HG02623 (cell line): ENCODE measurements around the gene C1orf105.

Experiments used
- ATAC-seq: cut with Tn5 transposase; IDR thresholded peaks from one replicate; pipeline ENCODE4 v1.9.1; 2021; ENCODE audit warnings: moderate library complexity; ENCODE audit not compliant: unreplicated experiment

Gene C1orf105

GRCh38 chr1:172456344-172456769 is 35.9 kb downstream of the C1orf105 start:
- ATAC-seq: no peak

GRCh38 chr1:172457479-172458130 is 37.1 kb downstream of the C1orf105 start:
- ATAC-seq: no peak

- ATAC-seq: no peak
These were observed 39.7 kb downstream of the C1orf105 start for GRCh38 chr1:172460177-172460576.

- no peak for ATAC-seq
These were observed 40.4 kb downstream of the C1orf105 start for GRCh38 chr1:172460887-172461315.

GRCh38 chr1:172465617-172466016 is 45.1 kb downstream of the C1orf105 start:
- ATAC-seq: no peak

- ATAC-seq: no peak
These were observed 46.4 kb downstream of the C1orf105 start for GRCh38 chr1:172466795-172467407.

- no peak for ATAC-seq
These were observed 47.0 kb downstream of the C1orf105 start for GRCh38 chr1:172467446-172467845.

- ATAC-seq: no peak
These were observed 47.8 kb downstream of the C1orf105 start for GRCh38 chr1:172468296-172468695.

GRCh38 chr1:172469717-172470116 is 49.2 kb downstream of the C1orf105 start:
- no peak for ATAC-seq

- no peak for ATAC-seq
These were observed 49.7 kb downstream of the C1orf105 start for GRCh38 chr1:172470149-172470548.

- no peak for ATAC-seq
These were observed 51.2 kb downstream of the C1orf105 start for GRCh38 chr1:172471666-172472065.

- ATAC-seq: no peak
These were observed 52.0 kb downstream of the C1orf105 start for GRCh38 chr1:172472495-172472894.

GRCh38 chr1:172473302-172473701 is 52.8 kb downstream of the C1orf105 start:
- ATAC-seq: no peak

GRCh38 chr1:172473842-172474241 is 53.4 kb downstream of the C1orf105 start:
- ATAC-seq: no peak

- ATAC-seq: no peak
These were observed 55.8 kb downstream of the C1orf105 start for GRCh38 chr1:172476218-172476811.

GRCh38 chr1:172477216-172477615 is 56.7 kb downstream of the C1orf105 start:
- ATAC-seq: no peak

- ATAC-seq: no peak
These were observed 57.3 kb downstream of the C1orf105 start for GRCh38 chr1:172477741-172478140.

GRCh38 chr1:172478485-172478884 is 58.0 kb downstream of the C1orf105 start:
- no peak for ATAC-seq

GRCh38 chr1:172480431-172480830 is 59.9 kb downstream of the C1orf105 start:
- no peak for ATAC-seq

GRCh38 chr1:172482044-172482443 is 61.6 kb downstream of the C1orf105 start:
- ATAC-seq: no peak

- ATAC-seq: no peak
These were observed 63.0 kb downstream of the C1orf105 start for GRCh38 chr1:172483448-172483847.

GRCh38 chr1:172484252-172484651 is 63.8 kb downstream of the C1orf105 start:
- no peak for ATAC-seq
